Thyroid gland (tissue), 4 donors: ENCODE data around the gene UFSP2. TPM values are rescaled to one million over a fixed set of nuclear protein-coding genes. Genes with fewer than 3 reads are reported as not detected.
A peak's percentile ranks its signal among the peaks of the same experiment; 100 is the strongest.

ENCODE experiments used
- DNase-seq, 2 donors: peaks; one replicate each; pipeline ENCODE4 v3.0.0-alpha.2; 2019
- H3K27ac ChIP-seq, 3 donors: fragments of 200-600 bp; sonication (generic); 1 replicate in 2 of 3; 2 replicates in 1 of 3; pipeline ENCODE4 v1.5.1; 2016 to 2019; ENCODE audit warnings: mild to moderate bottlenecking in 1 of 3, moderate library complexity in 1 of 3
- H3K27me3 ChIP-seq: fragments of 200-600 bp; sonication (generic); one replicate; pipeline ENCODE4 v1.5.1; 2019
- H3K36me3 ChIP-seq, 2 donors: fragments of 200-600 bp; sonication (generic); one replicate each; pipeline ENCODE4 v1.5.1; 2016 to 2019
- H3K4me1 ChIP-seq, 2 donors: fragments of 200-600 bp; sonication (generic); one replicate each; pipeline ENCODE4 v1.5.1; 2017 to 2019
- H3K4me3 ChIP-seq, 3 donors: fragments of 200-600 bp; sonication (generic); replicated peaks in 1 of 3; 1 replicate in 2 of 3; 2 replicates in 1 of 3; pipeline ENCODE4 v1.5.1; 2016; ENCODE audit warnings: mild to moderate bottlenecking in 1 of 3
- H3K9me3 ChIP-seq: fragments of 200-600 bp; sonication (generic); one replicate; pipeline ENCODE4 v1.5.1; 2017
- POLR2A ChIP-seq, 2 donors: fragments of 450-650 bp; IDR thresholded peaks; one replicate each; pipeline ENCODE4 v1.6.1; 2017; ENCODE audit warnings: antibody characterized with exemption in 2 of 2, mild to moderate bottlenecking in 2 of 2, moderate library complexity in 1 of 2
- WGBS, 2 donors: methylation state at CpG; one replicate each; pipeline ENCODE4 v1.1.5; 2017; 5-methylcytosine and 5-hydroxymethylcytosine counted together
- intact Hi-C: fragments of 100-400 bp; cut with DNase I; formaldehyde crosslinking; loops from one replicate; pipeline ENCODE4 v1.15.1; 2023
- total RNA-seq, 4 donors: library from RNA; depleted of rRNA; stranded (reverse); fragments of >200 nt; gene quantifications; one replicate each; pipeline ENCODE4 v1.2.3, GENCODE V29; 2016
- TF ChIP-seq, protein P1 (sequence below), 6 experiments: fragments of 200-600 bp in 3 of 6; fragments of 450-650 bp in 3 of 6; sonication (generic) in 3 of 6; IDR thresholded peaks; one replicate each; pipeline ENCODE4 v1.5.1; 2016 to 2019; ENCODE audit warnings: antibody characterized with exemption in 6 of 6, mild to moderate bottlenecking in 2 of 6, inconsistent platforms in 1 of 6, moderate library complexity in 1 of 6

Gene UFSP2
- total RNA-seq, 4 donors from 2014 or later = 44.1 to 59.5 (median 53.4) TPM

DNA sequence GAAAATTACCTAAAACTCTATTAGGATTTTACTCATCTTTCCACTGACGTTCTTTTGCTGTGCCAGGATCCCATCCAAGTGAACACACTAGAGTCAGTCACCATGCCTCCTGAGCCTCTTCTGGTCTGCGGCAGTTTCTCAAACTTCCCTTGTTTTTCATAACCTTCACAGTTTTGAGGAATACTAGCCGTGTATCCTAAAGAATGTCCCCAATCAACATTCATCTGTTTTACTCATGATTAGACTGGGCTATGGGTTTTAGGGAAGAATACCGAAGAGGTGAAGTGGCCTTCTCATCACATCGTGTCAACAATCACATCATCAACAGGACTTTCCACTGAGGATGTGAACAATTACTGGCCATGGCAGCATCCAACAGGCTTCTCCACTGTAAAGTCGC, 34.8 kb downstream of the UFSP2 start:
- Histone ChIP-seq H3K27me3 (no peaks in the 10 kb centered on the region), H3K4me3 (no peak overlapping the region), H3K9me3 (no peaks in the 10 kb centered on the region), H3K27ac (no peak overlapping the region), H3K4me1 (peaks cover 0 to 7% of the 10 kb centered on the region in 2 donors), H3K36me3 (no peaks in the 10 kb centered on the region)
- intact Hi-C loops = no loop called here
- no peak for TF ChIP-seq POLR2A (IDR thresholded peaks at IDR 0.05)
- TF ChIP-seq, protein P1, sequence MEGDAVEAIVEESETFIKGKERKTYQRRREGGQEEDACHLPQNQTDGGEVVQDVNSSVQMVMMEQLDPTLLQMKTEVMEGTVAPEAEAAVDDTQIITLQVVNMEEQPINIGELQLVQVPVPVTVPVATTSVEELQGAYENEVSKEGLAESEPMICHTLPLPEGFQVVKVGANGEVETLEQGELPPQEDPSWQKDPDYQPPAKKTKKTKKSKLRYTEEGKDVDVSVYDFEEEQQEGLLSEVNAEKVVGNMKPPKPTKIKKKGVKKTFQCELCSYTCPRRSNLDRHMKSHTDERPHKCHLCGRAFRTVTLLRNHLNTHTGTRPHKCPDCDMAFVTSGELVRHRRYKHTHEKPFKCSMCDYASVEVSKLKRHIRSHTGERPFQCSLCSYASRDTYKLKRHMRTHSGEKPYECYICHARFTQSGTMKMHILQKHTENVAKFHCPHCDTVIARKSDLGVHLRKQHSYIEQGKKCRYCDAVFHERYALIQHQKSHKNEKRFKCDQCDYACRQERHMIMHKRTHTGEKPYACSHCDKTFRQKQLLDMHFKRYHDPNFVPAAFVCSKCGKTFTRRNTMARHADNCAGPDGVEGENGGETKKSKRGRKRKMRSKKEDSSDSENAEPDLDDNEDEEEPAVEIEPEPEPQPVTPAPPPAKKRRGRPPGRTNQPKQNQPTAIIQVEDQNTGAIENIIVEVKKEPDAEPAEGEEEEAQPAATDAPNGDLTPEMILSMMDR (IDR thresholded peaks at IDR 0.05) = no peak
- WGBS, 2 donors = 83 to 92% methylated on average over 6 of the region's 6 CpGs
- no peak for DNase-seq

DNA sequence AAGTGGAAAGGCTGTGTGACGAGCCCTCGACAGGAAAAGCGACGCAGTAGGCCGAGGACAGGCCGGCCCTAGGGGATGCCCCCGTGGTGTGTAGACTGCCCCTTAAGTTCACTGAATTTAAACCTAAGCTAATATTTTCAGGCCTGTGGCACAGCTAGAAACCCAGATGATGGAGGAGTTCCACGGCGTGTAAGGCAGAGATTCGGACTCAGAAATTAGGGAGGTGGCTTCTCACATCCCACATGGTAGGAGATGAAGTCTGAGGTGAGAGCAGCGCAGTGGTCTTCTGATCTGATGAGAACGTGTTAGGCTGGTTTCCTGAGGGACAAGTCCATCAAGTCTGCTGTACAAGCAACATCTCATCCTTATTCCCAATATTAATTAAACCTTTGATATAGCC, 37.8 kb downstream of the UFSP2 start:
- 93 to 95% methylated on average over 12 of the region's 12 CpGs for WGBS, 2 donors
- intact Hi-C loops = loop anchor here (10.0 kb wide), 1 partner anchor 83 kb away; no protein-coding TSS in a partner anchor
- Histone ChIP-seq H3K9me3 (no peaks in the 10 kb centered on the region), H3K4me3 (no peak overlapping the region), H3K27ac (no peak overlapping the region), H3K36me3 (no peaks in the 10 kb centered on the region), H3K4me1 (peaks cover 15 to 19% of the 10 kb centered on the region in 2 donors), H3K27me3 (no peaks in the 10 kb centered on the region)
- TF ChIP-seq, protein P1 (IDR thresholded peaks at IDR 0.05) = no peak
- no peak for TF ChIP-seq POLR2A (IDR thresholded peaks at IDR 0.05)
- no peak for DNase-seq

DNA sequence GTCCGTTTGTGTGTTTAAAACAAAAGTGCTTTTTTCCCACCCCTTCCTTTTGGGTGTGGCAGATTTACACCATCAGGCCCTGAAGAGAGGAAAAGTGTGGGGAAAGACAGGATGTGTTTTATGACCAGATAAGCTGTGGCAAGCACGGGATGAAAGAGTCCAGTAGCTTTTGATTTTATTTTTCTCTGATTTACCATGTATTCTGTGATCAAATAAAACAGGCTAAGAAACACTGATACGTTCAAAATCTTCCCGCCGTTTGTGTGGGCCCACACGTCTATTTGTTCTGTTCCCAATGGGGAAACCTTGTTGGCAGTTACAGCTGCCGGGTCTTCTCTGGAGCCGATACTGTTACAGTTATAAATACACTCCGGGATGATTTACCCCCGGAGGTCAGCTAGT, 40.8 kb downstream of the UFSP2 start:
- no peak for TF ChIP-seq POLR2A (IDR thresholded peaks at IDR 0.05)
- Histone ChIP-seq H3K9me3 (no peaks in the 10 kb centered on the region), H3K36me3 (no peaks in the 10 kb centered on the region), H3K4me1 (peaks cover 22 to 31% of the 10 kb centered on the region in 2 donors), H3K4me3 (no peak overlapping the region), H3K27me3 (no peaks in the 10 kb centered on the region), H3K27ac (peak overlapping the region in 2 of 3 donors; percentile 56 to 84)
- WGBS, 2 donors = 59 to 63% methylated on average over 10 of the region's 10 CpGs
- intact Hi-C loops = loop anchor here (10.0 kb wide), 1 partner anchor 80 kb away; no protein-coding TSS in a partner anchor
- DNase-seq = no peak

DNA sequence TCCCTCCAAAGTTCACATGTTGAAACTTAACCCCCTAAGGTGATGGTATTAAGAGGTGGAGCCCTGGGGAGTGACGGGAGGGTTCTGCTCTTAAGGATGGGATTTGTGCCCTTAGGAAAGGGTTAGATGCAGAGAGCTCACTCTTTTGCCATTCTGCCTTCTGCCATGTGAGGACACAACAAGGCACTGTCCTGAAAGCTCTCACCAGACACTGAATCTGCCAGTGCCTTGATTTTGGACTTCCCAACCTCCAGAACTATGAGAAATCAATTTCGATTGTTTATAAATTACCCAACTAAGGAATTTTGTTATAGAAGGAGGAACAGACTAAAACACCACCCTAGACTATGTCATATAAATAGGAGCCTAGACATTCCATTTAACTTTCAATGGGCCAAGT, 41.7 kb downstream of the UFSP2 start:
- Histone ChIP-seq H3K27ac (peak overlapping the region; percentile 56 to 84 (median 72)), H3K36me3 (no peaks in the 10 kb centered on the region), H3K9me3 (no peaks in the 10 kb centered on the region), H3K4me1 (peaks cover 22 to 31% of the 10 kb centered on the region in 2 donors), H3K4me3 (no peak overlapping the region), H3K27me3 (no peaks in the 10 kb centered on the region)
- TF ChIP-seq, protein P1 (IDR thresholded peaks at IDR 0.05) = no peak
- TF ChIP-seq POLR2A (IDR thresholded peaks at IDR 0.05) = no peak
- no peak for DNase-seq
- intact Hi-C loops = loop anchor here (10.0 kb wide), 1 partner anchor 79 kb away; no protein-coding TSS in a partner anchor
- 91 to 92% methylated on average over 2 of the region's 2 CpGs for WGBS, 2 donors

DNA sequence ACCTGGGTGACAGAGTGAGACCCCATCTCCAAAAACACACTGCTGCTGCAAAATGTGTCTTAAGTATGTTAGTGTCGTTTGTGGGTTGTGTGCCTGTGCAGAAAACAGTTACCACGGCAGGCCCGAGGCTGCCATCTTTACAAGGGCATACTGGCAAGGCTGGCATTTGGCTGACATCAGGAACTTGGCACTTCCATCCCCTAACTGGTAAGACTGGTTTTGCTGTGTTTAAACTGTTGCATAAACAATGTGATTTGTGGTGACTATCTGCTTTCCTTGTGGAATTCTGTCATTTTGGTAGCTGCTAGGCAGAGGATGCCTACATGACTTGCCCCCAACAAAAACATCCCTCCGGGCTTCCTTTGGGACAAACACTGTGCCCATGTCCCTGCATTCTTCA, 42.3 kb downstream of the UFSP2 start:
- H3K27me3 ChIP-seq = no peaks in the 10 kb centered on the region
- H3K9me3 ChIP-seq = no peaks in the 10 kb centered on the region
- intact Hi-C loops = loop anchor here (10.0 kb wide), 1 partner anchor 79 kb away; no protein-coding TSS in a partner anchor
- H3K4me1 ChIP-seq = peaks cover 22 to 31% of the 10 kb centered on the region in 2 donors
- H3K27ac ChIP-seq = peak overlapping the region; percentile 56 to 84 (median 72)
- no peaks in the 10 kb centered on the region for H3K36me3 ChIP-seq
- 37 to 49% methylated on average over 4 of the region's 4 CpGs for WGBS, 2 donors
- peak; percentile 69 to 74 for DNase-seq
- H3K4me3 ChIP-seq = no peak overlapping the region
- TF ChIP-seq, protein P1 (IDR thresholded peaks at IDR 0.05) = no peak
- no peak for TF ChIP-seq POLR2A (IDR thresholded peaks at IDR 0.05)
